ENCODE data around the gene SIGMAR1. TPM values are rescaled to one million over a fixed set of nuclear protein-coding genes. Genes with fewer than 3 reads are reported as not detected.
A peak's percentile ranks its signal among the peaks of the same experiment; 100 is the strongest.

The SIGMAR1 gene
- total RNA-seq, 1 experiment from 2014 or later = 99.8 TPM

DNA sequence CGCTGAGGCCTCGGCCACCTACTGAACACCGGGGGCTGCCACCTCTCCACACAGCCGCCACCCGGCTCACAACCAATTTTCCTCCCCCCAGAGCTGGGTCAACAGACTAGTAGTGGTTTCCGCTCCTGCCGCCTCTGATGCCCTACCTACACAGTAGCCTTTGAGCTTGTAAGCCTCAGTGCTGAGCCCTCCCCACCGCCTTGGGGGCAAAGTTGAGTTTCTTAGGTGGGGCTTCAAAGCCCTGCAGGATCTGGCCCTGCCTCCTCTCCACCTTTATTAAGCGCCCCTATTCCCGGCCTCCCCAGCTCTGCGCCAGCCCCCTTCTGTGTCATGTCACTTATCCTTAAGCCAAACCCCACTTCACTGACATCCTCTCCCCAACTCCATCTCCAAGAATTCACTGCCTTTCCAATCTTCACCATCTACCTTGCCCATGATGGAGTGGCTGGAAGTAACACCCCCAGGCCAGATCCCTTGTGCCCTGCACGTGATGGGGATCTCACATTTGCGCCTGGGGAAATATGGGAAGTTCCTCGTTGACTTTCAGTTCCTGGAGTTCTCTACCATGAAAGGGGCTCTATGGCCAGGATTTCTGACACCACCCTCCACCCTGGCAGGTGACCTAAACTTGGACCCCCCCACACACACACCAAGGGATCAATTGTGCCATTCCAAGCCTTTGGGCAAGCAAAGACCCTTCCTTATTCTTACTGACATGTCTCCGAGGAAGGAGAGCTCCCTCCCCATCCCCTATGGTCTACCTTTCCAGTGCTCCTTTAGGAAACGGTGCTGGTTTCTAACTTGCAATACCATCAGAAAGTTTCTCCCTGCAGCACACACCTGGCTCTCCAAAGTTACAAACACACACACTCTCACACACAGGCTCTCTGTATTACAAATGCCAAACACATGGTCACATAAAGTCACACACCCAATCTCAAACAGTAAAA is 45.4 kb downstream of the SIGMAR1 start:
- Mint-ChIP-seq H3K4me3 (ENCODE audit: unreplicated experiment) (no peak overlapping the region), H3K4me1 (ENCODE audit: insufficient read depth, unreplicated experiment) (peaks cover 20% of the 10 kb centered on the region), H3K36me3 (ENCODE audit: insufficient read depth, unreplicated experiment) (no peaks in the 10 kb centered on the region), H3K9me3 (ENCODE audit: unreplicated experiment) (no peaks in the 10 kb centered on the region), H3K27me3 (ENCODE audit: insufficient read depth, unreplicated experiment) (peaks cover 51% of the 10 kb centered on the region), H3K27ac (ENCODE audit: low read depth, unreplicated experiment) (no peak overlapping the region)
- POLR2A ChIA-PET = interaction anchor here (0.6 kb wide), 3 partner anchors 73 to 1064 kb away, joined by 3 read pairs; no protein-coding TSS in a partner anchor
- intact Hi-C loops (cut with micrococcal nuclease) = loop anchor here (1.0 to 2.0 kb wide), 3 partner anchors 44 to 155 kb away; no protein-coding TSS in a partner anchor
- TF ChIP-seq, protein P1, sequence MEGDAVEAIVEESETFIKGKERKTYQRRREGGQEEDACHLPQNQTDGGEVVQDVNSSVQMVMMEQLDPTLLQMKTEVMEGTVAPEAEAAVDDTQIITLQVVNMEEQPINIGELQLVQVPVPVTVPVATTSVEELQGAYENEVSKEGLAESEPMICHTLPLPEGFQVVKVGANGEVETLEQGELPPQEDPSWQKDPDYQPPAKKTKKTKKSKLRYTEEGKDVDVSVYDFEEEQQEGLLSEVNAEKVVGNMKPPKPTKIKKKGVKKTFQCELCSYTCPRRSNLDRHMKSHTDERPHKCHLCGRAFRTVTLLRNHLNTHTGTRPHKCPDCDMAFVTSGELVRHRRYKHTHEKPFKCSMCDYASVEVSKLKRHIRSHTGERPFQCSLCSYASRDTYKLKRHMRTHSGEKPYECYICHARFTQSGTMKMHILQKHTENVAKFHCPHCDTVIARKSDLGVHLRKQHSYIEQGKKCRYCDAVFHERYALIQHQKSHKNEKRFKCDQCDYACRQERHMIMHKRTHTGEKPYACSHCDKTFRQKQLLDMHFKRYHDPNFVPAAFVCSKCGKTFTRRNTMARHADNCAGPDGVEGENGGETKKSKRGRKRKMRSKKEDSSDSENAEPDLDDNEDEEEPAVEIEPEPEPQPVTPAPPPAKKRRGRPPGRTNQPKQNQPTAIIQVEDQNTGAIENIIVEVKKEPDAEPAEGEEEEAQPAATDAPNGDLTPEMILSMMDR (IDR thresholded peaks at IDR 0.05; ENCODE audit: unreplicated experiment) = no peak
- no TSS peak for BruUV-seq (replicated peaks)
- CTCF ChIA-PET = interaction anchor here (0.6 to 3.6 kb wide), 53 partner anchors 9 to 1016 kb away, joined by 3 to 37 read pairs (median 5); partner anchors contain the start of gene RPP25L
- DNase-seq (ENCODE audit: unreplicated experiment) = no peak

DNA sequence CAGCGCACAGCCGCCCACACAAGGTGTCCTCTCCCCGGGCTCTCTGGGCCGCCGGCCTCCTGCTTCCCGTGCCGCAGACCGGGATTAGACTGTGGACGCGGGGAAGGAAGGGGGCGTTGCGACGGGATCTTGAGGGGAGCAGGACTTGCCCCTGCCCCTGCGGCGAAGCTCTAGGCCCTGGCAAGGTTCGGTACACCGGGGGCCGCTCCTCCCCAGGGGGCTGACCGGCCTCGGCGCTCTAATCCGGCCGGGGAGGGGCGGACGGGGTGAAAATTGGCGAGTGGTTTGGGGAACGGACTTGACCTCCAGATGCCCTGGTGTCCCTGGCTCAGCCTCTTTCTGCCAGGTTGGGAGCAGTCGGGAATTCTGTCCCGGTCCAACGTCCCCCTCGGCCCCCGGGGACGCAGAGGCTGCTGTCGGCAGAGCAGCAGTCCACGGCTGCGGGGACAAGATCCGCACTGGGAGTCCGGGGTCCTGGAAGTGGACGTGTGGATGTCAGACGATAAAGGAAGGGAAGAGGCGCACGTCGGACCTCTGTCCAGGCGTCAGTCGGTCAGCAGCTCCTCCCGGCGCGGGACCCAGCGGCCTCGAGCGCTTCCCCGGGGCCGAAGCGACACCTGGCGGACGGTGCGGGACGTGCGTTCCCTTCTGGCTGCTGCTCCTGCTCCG is 46.2 kb downstream of the SIGMAR1 start:
- H3K4me1 Mint-ChIP-seq (ENCODE audit: insufficient read depth, unreplicated experiment) = peaks cover 20% of the 10 kb centered on the region
- H3K27me3 Mint-ChIP-seq (ENCODE audit: insufficient read depth, unreplicated experiment) = peaks cover 59% of the 10 kb centered on the region
- no peak overlapping the region for H3K4me3 Mint-ChIP-seq (ENCODE audit: unreplicated experiment)
- ChIA-PET CTCF (interaction anchor here (0.5 to 3.6 kb wide), 49 partner anchors 10 to 1015 kb away, joined by 3 to 37 read pairs (median 6); partner anchors contain the start of genes DCTN3 and RPP25L), POLR2A (interaction anchor here (0.6 kb wide), 2 partner anchors 72 to 1063 kb away, joined by 3 read pairs; no protein-coding TSS in a partner anchor)
- H3K9me3 Mint-ChIP-seq (ENCODE audit: unreplicated experiment) = no peaks in the 10 kb centered on the region
- BruUV-seq (replicated peaks) = no TSS peak
- intact Hi-C loops (cut with micrococcal nuclease) = loop anchor here (1.0 to 2.0 kb wide), 2 partner anchors 43 to 91 kb away; no protein-coding TSS in a partner anchor
- peak; percentile 68 for DNase-seq (ENCODE audit: unreplicated experiment)
- no peak overlapping the region for H3K27ac Mint-ChIP-seq (ENCODE audit: low read depth, unreplicated experiment)
- TF ChIP-seq, protein P1 (IDR thresholded peaks at IDR 0.05; ENCODE audit: unreplicated experiment) = peak; percentile 94
- no peaks in the 10 kb centered on the region for H3K36me3 Mint-ChIP-seq (ENCODE audit: insufficient read depth, unreplicated experiment)

DNA sequence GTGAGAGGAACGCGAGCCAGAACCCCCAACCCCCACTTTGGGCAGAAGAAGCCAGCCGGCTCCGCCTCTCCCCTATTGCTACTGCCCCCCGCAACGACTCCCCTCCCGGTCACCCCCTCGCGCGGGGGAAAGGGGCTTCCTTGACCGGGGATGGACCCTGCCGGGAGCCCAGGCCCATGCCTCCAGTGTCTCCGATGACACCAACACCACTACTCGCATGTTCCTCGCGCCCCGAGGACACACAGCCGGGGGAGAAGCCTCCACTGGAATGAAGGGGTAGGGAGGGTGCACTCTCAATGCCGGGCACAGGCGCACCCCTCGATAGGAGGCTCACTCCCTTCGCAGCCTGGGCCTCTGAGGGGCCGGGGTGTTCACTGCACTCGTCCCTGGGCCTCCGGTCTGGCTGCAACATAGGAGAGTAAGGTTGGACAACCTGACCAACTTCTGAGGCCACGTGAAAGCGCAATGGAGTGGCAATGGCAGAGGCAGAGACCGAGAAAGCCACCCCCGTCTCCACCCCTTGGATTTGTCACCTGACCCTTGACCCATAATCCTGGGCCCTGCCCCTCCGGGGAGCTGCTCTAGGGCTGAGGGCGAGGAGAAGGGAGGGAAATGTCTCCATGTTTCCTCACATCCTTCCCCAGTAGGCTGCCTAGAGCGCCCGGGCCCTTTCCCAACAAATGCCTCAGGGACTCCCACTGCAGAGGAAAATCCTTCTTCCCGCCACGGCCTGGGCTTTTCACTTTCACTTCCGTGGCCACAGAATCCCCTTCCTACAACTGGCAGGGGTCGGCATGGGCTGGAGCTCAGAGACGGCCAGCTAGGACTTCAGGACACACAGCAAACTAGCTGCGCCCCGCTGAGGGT is 47.0 kb downstream of the SIGMAR1 start:
- intact Hi-C loops (cut with micrococcal nuclease) = loop anchor here (1.0 to 2.0 kb wide), 2 partner anchors 42 to 90 kb away; no protein-coding TSS in a partner anchor
- BruUV-seq (replicated peaks) = no TSS peak
- Mint-ChIP-seq H3K4me3 (ENCODE audit: unreplicated experiment) (peak overlapping the region; percentile 36), H3K27me3 (ENCODE audit: insufficient read depth, unreplicated experiment) (peaks cover 67% of the 10 kb centered on the region), H3K9me3 (ENCODE audit: unreplicated experiment) (no peaks in the 10 kb centered on the region), H3K27ac (ENCODE audit: low read depth, unreplicated experiment) (no peak overlapping the region), H3K36me3 (ENCODE audit: insufficient read depth, unreplicated experiment) (no peaks in the 10 kb centered on the region), H3K4me1 (ENCODE audit: insufficient read depth, unreplicated experiment) (peaks cover 20% of the 10 kb centered on the region)
- TF ChIP-seq, protein P1 (IDR thresholded peaks at IDR 0.05; ENCODE audit: unreplicated experiment) = no peak
- POLR2A ChIA-PET = no interaction called here
- CTCF ChIA-PET = interaction anchor here (0.5 to 3.6 kb wide), 27 partner anchors 9 to 503 kb away, joined by 3 to 37 read pairs (median 8); partner anchors contain the start of gene DCTN3
- DNase-seq (ENCODE audit: unreplicated experiment) = no peak
